Effector memory CD8-positive, alpha-beta T cell (primary cell): ENCODE data around the gene TMOD2.

Experiments used
- ATAC-seq: fragments of 150-1000 bp; cut with Tn5 transposase; replicated peaks from 2 replicates; pipeline ENCODE4 v1.10.0; 2021; ENCODE audit warnings: mild to moderate bottlenecking, moderate library complexity
- DNase-seq, 3 experiments: peaks; one replicate each; pipeline ENCODE4 v3.0.0; 2021
- H3K27ac Mint-ChIP-seq, 2 donors: one replicate each; pipeline ENCODE4 v1.8.0; 2022; ENCODE audit warnings: mild to moderate bottlenecking in 2 of 2, mixed read lengths in 2 of 2, moderate library complexity in 2 of 2
- H3K27me3 Mint-ChIP-seq, 2 donors: one replicate each; pipeline ENCODE4 v1.8.0; 2022; ENCODE audit warnings: mixed read lengths in 2 of 2
- H3K36me3 Mint-ChIP-seq: one replicate; pipeline ENCODE4 v1.8.0; 2022; ENCODE audit warnings: mild to moderate bottlenecking, moderate library complexity, mixed read lengths; ENCODE audit not compliant: insufficient read depth
- H3K4me1 Mint-ChIP-seq, 2 donors: one replicate each; pipeline ENCODE4 v1.8.0; 2022; ENCODE audit warnings: low read depth in 2 of 2, mixed read lengths in 2 of 2
- H3K4me3 Mint-ChIP-seq, 2 donors: one replicate each; pipeline ENCODE4 v1.8.0; 2022; ENCODE audit warnings: mild to moderate bottlenecking in 2 of 2, mixed read lengths in 2 of 2, moderate library complexity in 2 of 2
- H3K9me3 Mint-ChIP-seq, 2 donors: one replicate each; pipeline ENCODE4 v1.8.0; 2022; ENCODE audit warnings: mixed read lengths in 2 of 2

The TMOD2 gene

GRCh38 chr15:51724199-51724598 lies 27.2 kb upstream of the TMOD2 start:
- Mint-ChIP-seq H3K27me3 (no peaks in the 10 kb centered on the region), H3K4me3 (peak overlapping the region; percentile 30 to 31), H3K27ac (peak overlapping the region; percentile 90 to 98), H3K9me3 (no peaks in the 10 kb centered on the region), H3K4me1 (peaks cover 32 to 41% of the 10 kb centered on the region in 2 donors), H3K36me3 (peaks cover 34% of the 10 kb centered on the region)
- no peak for DNase-seq
- ATAC-seq, result no peak

DNA sequence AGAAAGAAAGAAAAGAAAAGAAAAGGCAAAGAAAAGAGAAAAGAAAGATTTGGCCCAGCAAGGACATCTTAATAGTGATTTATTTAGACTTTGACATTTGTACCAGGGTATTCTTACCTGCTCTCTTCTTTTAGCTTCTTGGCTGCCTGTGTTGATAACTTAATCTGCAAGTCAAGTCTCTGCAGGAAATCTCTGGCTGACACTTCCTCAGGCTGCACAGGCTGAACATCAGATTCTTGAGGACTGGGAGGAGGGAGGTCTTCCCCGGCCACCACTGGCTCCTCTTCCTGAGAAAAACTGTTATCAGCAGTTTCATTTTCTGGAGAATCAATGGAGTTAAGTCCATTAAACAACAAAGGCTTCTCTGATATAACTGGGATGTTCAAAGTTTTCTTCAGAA lies 26.7 kb upstream of the TMOD2 start:
- Mint-ChIP-seq H3K4me3 (peak overlapping the region; percentile 20 to 30), H3K36me3 (peaks cover 35% of the 10 kb centered on the region), H3K27ac (peak overlapping the region; percentile 90 to 98), H3K4me1 (peaks cover 32 to 41% of the 10 kb centered on the region in 2 donors), H3K27me3 (no peaks in the 10 kb centered on the region), H3K9me3 (no peaks in the 10 kb centered on the region)
- ATAC-seq, result no peak
- no peak for DNase-seq

DNA sequence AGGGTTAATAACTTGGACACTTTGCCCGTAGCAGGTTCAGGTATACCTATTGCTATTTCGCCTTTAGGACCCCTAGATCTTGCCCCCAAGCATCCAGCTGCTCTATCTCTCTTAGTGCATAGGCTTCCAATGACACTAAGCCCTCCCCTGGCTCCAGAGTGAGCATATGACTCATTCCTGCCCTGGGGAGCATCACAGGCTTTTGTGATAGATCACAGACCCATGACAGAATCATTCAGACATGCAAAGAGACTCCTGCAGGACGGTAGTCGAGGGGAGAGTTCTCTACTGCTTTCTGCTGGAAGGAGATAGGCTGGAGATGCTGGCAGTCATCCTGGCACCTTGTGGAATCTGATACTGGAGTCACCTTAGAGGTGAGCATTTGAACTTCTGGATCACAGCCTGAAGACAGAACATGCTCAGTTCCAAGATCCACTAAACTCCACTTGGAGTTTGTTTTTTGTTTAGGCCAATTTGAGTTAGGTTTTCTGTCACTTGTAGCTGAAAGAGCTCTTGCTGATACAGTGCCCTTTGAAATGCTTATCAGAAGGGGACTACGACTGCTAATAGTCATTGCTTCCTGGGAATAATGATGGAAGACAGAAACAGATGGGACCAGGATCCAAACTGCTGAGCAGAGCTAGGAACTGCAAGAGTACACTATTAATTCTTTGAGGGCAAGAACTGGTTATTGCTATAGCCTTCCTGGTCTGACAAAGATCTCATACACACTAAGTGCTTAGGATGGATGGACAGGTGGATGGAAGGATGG lies 24.9 kb upstream of the TMOD2 start:
- no peak for DNase-seq
- ATAC-seq, result peak; percentile 60
- peak overlapping the region in 1 of 2 donors; percentile 19 for H3K4me3 Mint-ChIP-seq
- H3K9me3 Mint-ChIP-seq, result no peaks in the 10 kb centered on the region
- peaks cover 26% of the 10 kb centered on the region for H3K36me3 Mint-ChIP-seq
- H3K27ac Mint-ChIP-seq, result peak overlapping the region; percentile 90 to 98
- H3K27me3 Mint-ChIP-seq, result no peaks in the 10 kb centered on the region
- peaks cover 41 to 52% of the 10 kb centered on the region in 2 donors for H3K4me1 Mint-ChIP-seq

- Mint-ChIP-seq H3K36me3 (peaks cover 25% of the 10 kb centered on the region), H3K27me3 (no peaks in the 10 kb centered on the region), H3K4me1 (peaks cover 44 to 55% of the 10 kb centered on the region in 2 donors), H3K27ac (peak overlapping the region; percentile 90 to 98), H3K9me3 (no peaks in the 10 kb centered on the region), H3K4me3 (peak overlapping the region in 1 of 2 donors; percentile 7)
- DNase-seq, result no peak
- peak; percentile 31 for ATAC-seq
Measured at GRCh38 chr15:51727141-51727897, 24.1 kb upstream of the TMOD2 start.

GRCh38 chr15:51731549-51732267 lies 19.7 kb upstream of the TMOD2 start:
- Mint-ChIP-seq H3K4me3 (peak overlapping the region; percentile 86 to 87), H3K27me3 (no peaks in the 10 kb centered on the region), H3K4me1 (peaks cover 67 to 74% of the 10 kb centered on the region in 2 donors), H3K36me3 (peaks cover 13% of the 10 kb centered on the region), H3K27ac (peak overlapping the region; percentile 98), H3K9me3 (no peaks in the 10 kb centered on the region)
- ATAC-seq (peak; percentile 72), DNase-seq (peak; percentile 26 to 36 (median 34))

- Mint-ChIP-seq H3K36me3 (peaks cover 12% of the 10 kb centered on the region), H3K4me3 (peak overlapping the region; percentile 86 to 87), H3K27me3 (no peaks in the 10 kb centered on the region), H3K9me3 (no peaks in the 10 kb centered on the region), H3K27ac (peak overlapping the region; percentile 98), H3K4me1 (peaks cover 60 to 65% of the 10 kb centered on the region in 2 donors)
- no peak for DNase-seq
- no peak for ATAC-seq
Measured at GRCh38 chr15:51732646-51733045, 18.8 kb upstream of the TMOD2 start.

- Mint-ChIP-seq H3K27ac (peak overlapping the region; percentile 98), H3K36me3 (peaks cover 14% of the 10 kb centered on the region), H3K9me3 (no peaks in the 10 kb centered on the region), H3K4me3 (peak overlapping the region; percentile 86 to 92), H3K27me3 (no peaks in the 10 kb centered on the region), H3K4me1 (peaks cover 65 to 74% of the 10 kb centered on the region in 2 donors)
- DNase-seq, result peak; percentile 11 to 24 (median 17)
- ATAC-seq, result peak; percentile 18
Measured at GRCh38 chr15:51735228-51736010, 16.0 kb upstream of the TMOD2 start.

DNA sequence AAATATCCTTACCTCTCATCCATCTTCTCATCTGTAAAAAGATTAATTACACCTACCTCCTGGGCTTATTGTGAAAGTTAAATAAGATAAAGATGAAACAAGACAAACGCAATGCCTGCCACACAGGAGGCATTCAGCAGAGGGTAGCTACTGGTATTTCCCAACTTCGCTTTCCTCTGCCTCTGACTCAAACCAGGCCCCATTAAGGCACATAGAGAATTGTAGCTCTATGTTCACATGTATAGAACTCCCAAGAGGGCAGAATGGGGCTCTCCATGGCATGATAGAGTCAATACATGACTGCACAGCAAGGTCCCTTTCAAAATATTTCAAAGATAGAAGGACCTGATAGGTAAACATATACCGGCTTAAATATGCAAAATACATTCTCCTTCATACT lies 15.3 kb upstream of the TMOD2 start:
- no peak for ATAC-seq
- H3K4me1 Mint-ChIP-seq, result peaks cover 60 to 68% of the 10 kb centered on the region in 2 donors
- peaks cover 14% of the 10 kb centered on the region for H3K36me3 Mint-ChIP-seq

DNA sequence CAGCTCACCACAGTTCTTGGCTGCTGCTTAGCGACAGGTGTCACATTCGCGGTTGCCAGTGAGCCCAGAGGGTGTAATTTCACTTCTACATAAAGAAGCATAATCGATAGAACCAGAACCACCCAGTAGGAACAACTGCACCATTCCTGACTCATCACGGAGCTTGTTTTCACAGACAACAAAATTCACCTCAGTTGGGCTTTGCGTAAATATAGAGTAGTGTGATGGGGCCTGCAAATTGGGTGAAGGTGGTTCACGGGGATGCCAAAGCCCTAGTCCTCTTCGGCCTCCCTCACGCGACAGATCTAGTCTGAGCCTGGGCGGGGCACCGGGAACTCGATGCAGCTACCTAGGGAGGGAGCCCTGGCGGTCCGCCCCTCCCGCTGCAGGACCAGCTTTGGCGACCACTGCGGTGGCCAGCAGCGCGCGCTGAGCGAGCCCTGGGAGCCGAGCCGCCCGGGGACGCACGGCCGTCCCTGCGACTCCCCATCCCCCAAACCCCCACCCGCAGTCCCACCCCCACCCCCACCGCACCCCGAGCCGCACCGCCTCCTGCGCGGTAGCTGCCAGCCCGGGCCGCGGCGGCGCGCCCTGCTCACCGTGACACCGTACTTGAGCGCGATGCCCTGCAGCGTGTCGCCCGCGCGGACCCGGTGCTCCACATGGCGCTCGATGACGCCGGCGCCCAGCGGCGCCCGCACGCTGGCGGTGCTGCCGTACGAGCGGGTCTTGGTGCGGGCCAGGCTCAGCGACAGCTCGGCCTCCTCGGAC lies 14.5 kb upstream of the TMOD2 start:
- Mint-ChIP-seq H3K27me3 (no peaks in the 10 kb centered on the region), H3K4me1 (peaks cover 52 to 60% of the 10 kb centered on the region in 2 donors), H3K36me3 (peaks cover 14% of the 10 kb centered on the region), H3K9me3 (no peaks in the 10 kb centered on the region), H3K27ac (peak overlapping the region; percentile 98), H3K4me3 (peak overlapping the region; percentile 86 to 92)
- peak; percentile 50 to 52 (median 52) for DNase-seq
- peak; percentile 60 for ATAC-seq

More for the DNA sequence above, 15.3 kb upstream of the TMOD2 start:
- H3K4me3 Mint-ChIP-seq, result peak overlapping the region; percentile 86 to 92
- H3K27ac Mint-ChIP-seq, result peak overlapping the region; percentile 98
- DNase-seq, result no peak
- no peaks in the 10 kb centered on the region for H3K27me3 Mint-ChIP-seq
- no peaks in the 10 kb centered on the region for H3K9me3 Mint-ChIP-seq

- Mint-ChIP-seq H3K27ac (peak within 1 kb of the TSS; percentile 98), H3K27me3 (no peaks in the 10 kb centered on the region), H3K9me3 (no peaks in the 10 kb centered on the region), H3K4me3 (peak within 1 kb of the TSS; percentile 86 to 92), H3K36me3 (peaks cover 14% of the 10 kb centered on the region), H3K4me1 (peaks cover 44 to 53% of the 10 kb centered on the region in 2 donors)
- DNase-seq, result peak; percentile 48 to 60 (median 58)
- peak; percentile 57 for ATAC-seq
Measured at GRCh38 chr15:51737522-51738305, 13.7 kb upstream of the TMOD2 start, which contains the start of gene LYSMD2. TSS of gene LYSMD2 (minus strand) at chr15:51737655. CDS start at chr15:51737622, 33 bp downstream.

GRCh38 chr15:51738553-51738952 lies 12.8 kb upstream of the TMOD2 start:
- Mint-ChIP-seq H3K36me3 (peaks cover 14% of the 10 kb centered on the region), H3K27ac (peak overlapping the region; percentile 93 to 98), H3K9me3 (no peaks in the 10 kb centered on the region), H3K27me3 (no peaks in the 10 kb centered on the region), H3K4me1 (peaks cover 36 to 44% of the 10 kb centered on the region in 2 donors), H3K4me3 (peak overlapping the region; percentile 86 to 92)
- ATAC-seq (no peak), DNase-seq (no peak)
